ENCODE data around the gene EHBP1L1.
"Not testable (repeated sequence)": the region's sequence is repeated elsewhere in the genome, so short reads cannot be mapped to it uniquely, and the experiment has no call there.

Gene EHBP1L1

GRCh38 chr11:65630215-65630614 is 54.4 kb downstream of the EHBP1L1 start:
- no CpG with 5 or more reads among the region's 11 CpGs for WGBS (ENCODE audit: insufficient coverage, insufficient read length)
- DNase-seq (ENCODE audit: low read depth, low spot score), result no peak
- no peaks in the 10 kb centered on the region for H3K27me3 ChIP-seq (ENCODE audit: control insufficient read depth, insufficient read depth, low read length)
- H3K4me3 ChIP-seq (ENCODE audit: low read length), result no peak overlapping the region
- no peaks in the 10 kb centered on the region for H3K9me3 ChIP-seq (ENCODE audit: control insufficient read depth, insufficient read depth, low read length)
- H3K4me1 ChIP-seq (ENCODE audit: control insufficient read depth, insufficient read depth, low read length), result no peaks in the 10 kb centered on the region
- peaks cover 61% of the 10 kb centered on the region for H3K36me3 ChIP-seq (ENCODE audit: control insufficient read depth, insufficient read depth, low read length)
- H3K27ac ChIP-seq (ENCODE audit: low read length), result no peak overlapping the region

- WGBS (ENCODE audit: insufficient coverage, insufficient read length), result no CpG with 5 or more reads among the region's 20 CpGs
- Histone ChIP-seq H3K27me3 (ENCODE audit: control insufficient read depth, insufficient read depth, low read length) (no peaks in the 10 kb centered on the region), H3K36me3 (ENCODE audit: control insufficient read depth, insufficient read depth, low read length) (peaks cover 48% of the 10 kb centered on the region), H3K4me1 (ENCODE audit: control insufficient read depth, insufficient read depth, low read length) (no peaks in the 10 kb centered on the region; the same call in 1 of the 2 replicates), H3K27ac (ENCODE audit: low read length) (no peak overlapping the region), H3K9me3 (ENCODE audit: control insufficient read depth, insufficient read depth, low read length) (no peaks in the 10 kb centered on the region), H3K4me3 (ENCODE audit: low read length) (no peak overlapping the region)
- no peak for DNase-seq (ENCODE audit: low read depth, low spot score)
These were observed 57.7 kb downstream of the EHBP1L1 start for GRCh38 chr11:65633390-65634108.

- Histone ChIP-seq H3K27ac (ENCODE audit: low read length) (no peak overlapping the region), H3K27me3 (ENCODE audit: control insufficient read depth, insufficient read depth, low read length) (no peaks in the 10 kb centered on the region), H3K9me3 (ENCODE audit: control insufficient read depth, insufficient read depth, low read length) (no peaks in the 10 kb centered on the region), H3K4me3 (ENCODE audit: low read length) (no peak overlapping the region), H3K36me3 (ENCODE audit: control insufficient read depth, insufficient read depth, low read length) (peaks cover 45% of the 10 kb centered on the region), H3K4me1 (ENCODE audit: control insufficient read depth, insufficient read depth, low read length) (no peaks in the 10 kb centered on the region; the same call in 1 of the 2 replicates)
- WGBS (ENCODE audit: insufficient coverage, insufficient read length), result no CpG with 5 or more reads among the region's 14 CpGs
- no peak for DNase-seq (ENCODE audit: low read depth, low spot score)
These were observed 58.2 kb downstream of the EHBP1L1 start for GRCh38 chr11:65634109-65634436.

GRCh38 chr11:65634440-65634839 is 58.6 kb downstream of the EHBP1L1 start:
- Histone ChIP-seq H3K36me3 (ENCODE audit: control insufficient read depth, insufficient read depth, low read length) (peaks cover 41% of the 10 kb centered on the region), H3K4me1 (ENCODE audit: control insufficient read depth, insufficient read depth, low read length) (no peaks in the 10 kb centered on the region; the same call in 1 of the 2 replicates), H3K4me3 (ENCODE audit: low read length) (no peak overlapping the region), H3K9me3 (ENCODE audit: control insufficient read depth, insufficient read depth, low read length) (no peaks in the 10 kb centered on the region), H3K27me3 (ENCODE audit: control insufficient read depth, insufficient read depth, low read length) (no peaks in the 10 kb centered on the region), H3K27ac (ENCODE audit: low read length) (no peak overlapping the region)
- DNase-seq (ENCODE audit: low read depth, low spot score), result no peak
- no CpG with 5 or more reads among the region's 11 CpGs for WGBS (ENCODE audit: insufficient coverage, insufficient read length)

- Histone ChIP-seq H3K9me3 (ENCODE audit: control insufficient read depth, insufficient read depth, low read length) (no peaks in the 10 kb centered on the region), H3K36me3 (ENCODE audit: control insufficient read depth, insufficient read depth, low read length) (peaks cover 34% of the 10 kb centered on the region), H3K4me1 (ENCODE audit: control insufficient read depth, insufficient read depth, low read length) (no peaks in the 10 kb centered on the region; the same call in 1 of the 2 replicates), H3K4me3 (ENCODE audit: low read length) (no peak overlapping the region; the same call in 1 of the 2 replicates), H3K27me3 (ENCODE audit: control insufficient read depth, insufficient read depth, low read length) (no peaks in the 10 kb centered on the region), H3K27ac (ENCODE audit: low read length) (no peak overlapping the region)
- WGBS (ENCODE audit: insufficient coverage, insufficient read length), result no CpG with 5 or more reads among the region's 46 CpGs
- no peak for DNase-seq (ENCODE audit: low read depth, low spot score)
These were observed 59.3 kb downstream of the EHBP1L1 start for GRCh38 chr11:65634905-65635731.

GRCh38 chr11:65636108-65637031 is 60.5 kb downstream of the EHBP1L1 start:
- H3K36me3 ChIP-seq (ENCODE audit: control insufficient read depth, insufficient read depth, low read length), result peaks cover 28% of the 10 kb centered on the region
- WGBS (ENCODE audit: insufficient coverage, insufficient read length), result no CpG with 5 or more reads among the region's 28 CpGs
- DNase-seq (ENCODE audit: low read depth, low spot score), result no peak
- no peaks in the 10 kb centered on the region for H3K9me3 ChIP-seq (ENCODE audit: control insufficient read depth, insufficient read depth, low read length)
- no peak overlapping the region for H3K4me3 ChIP-seq (ENCODE audit: low read length)
- no peak overlapping the region for H3K27ac ChIP-seq (ENCODE audit: low read length)
- H3K27me3 ChIP-seq (ENCODE audit: control insufficient read depth, insufficient read depth, low read length), result no peaks in the 10 kb centered on the region
- H3K4me1 ChIP-seq (ENCODE audit: control insufficient read depth, insufficient read depth, low read length), result peaks cover 1% of the 10 kb centered on the region

- Histone ChIP-seq H3K27me3 (ENCODE audit: control insufficient read depth, insufficient read depth, low read length) (no peaks in the 10 kb centered on the region), H3K36me3 (ENCODE audit: control insufficient read depth, insufficient read depth, low read length) (peaks cover 28% of the 10 kb centered on the region), H3K4me3 (ENCODE audit: low read length) (no peak overlapping the region), H3K9me3 (ENCODE audit: control insufficient read depth, insufficient read depth, low read length) (no peaks in the 10 kb centered on the region), H3K27ac (ENCODE audit: low read length) (no peak overlapping the region), H3K4me1 (ENCODE audit: control insufficient read depth, insufficient read depth, low read length) (peaks cover 3% of the 10 kb centered on the region)
- WGBS (ENCODE audit: insufficient coverage, insufficient read length), result no CpG with 5 or more reads among the region's 3 CpGs
- DNase-seq (ENCODE audit: low read depth, low spot score), result no peak
These were observed 61.2 kb downstream of the EHBP1L1 start for GRCh38 chr11:65637032-65637557.

- H3K9me3 ChIP-seq (ENCODE audit: control insufficient read depth, insufficient read depth, low read length), result no peaks in the 10 kb centered on the region
- H3K36me3 ChIP-seq (ENCODE audit: control insufficient read depth, insufficient read depth, low read length), result peaks cover 28% of the 10 kb centered on the region
- no peak for DNase-seq (ENCODE audit: low read depth, low spot score)
- no CpG with 5 or more reads among the region's 46 CpGs for WGBS (ENCODE audit: insufficient coverage, insufficient read length)
- no peak within 1 kb of the TSS for H3K27ac ChIP-seq (ENCODE audit: low read length)
- H3K4me3 ChIP-seq (ENCODE audit: low read length), result peak within 1 kb of the TSS; percentile 63; the same call in 1 of the 2 replicates
- no peaks in the 10 kb centered on the region for H3K27me3 ChIP-seq (ENCODE audit: control insufficient read depth, insufficient read depth, low read length)
- H3K4me1 ChIP-seq (ENCODE audit: control insufficient read depth, insufficient read depth, low read length), result peaks cover 3% of the 10 kb centered on the region
These were observed 62.1 kb downstream of the EHBP1L1 start, which contains the start of gene SIPA1 for GRCh38 chr11:65637794-65638419. Gene SIPA1, plus strand, starts transcription at chr11:65638101. Its CDS starts 2,821 bp downstream, at chr11:65640922.

- H3K27ac ChIP-seq (ENCODE audit: low read length); H3K9me3 ChIP-seq (ENCODE audit: control insufficient read depth, insufficient read depth, low read length); H3K4me3 ChIP-seq (ENCODE audit: low read length); H3K4me1 ChIP-seq (ENCODE audit: control insufficient read depth, insufficient read depth, low read length); DNase-seq (ENCODE audit: low read depth, low spot score); H3K27me3 ChIP-seq (ENCODE audit: control insufficient read depth, insufficient read depth, low read length): not testable (repeated sequence)
- WGBS (ENCODE audit: insufficient coverage, insufficient read length), result no CpG with 5 or more reads among the region's 9 CpGs
- peaks cover 24% of the 10 kb centered on the region for H3K36me3 ChIP-seq (ENCODE audit: control insufficient read depth, insufficient read depth, low read length)
These were observed 63.4 kb downstream of the EHBP1L1 start for GRCh38 chr11:65639228-65639597.
